ENCODE measurements around the gene PCDHGA7. TPM values are rescaled to one million over a fixed set of nuclear protein-coding genes. Genes with fewer than 3 reads are reported as not detected.

The PCDHGA7 gene
- total RNA-seq, 6 experiments from 2014 or later, result 0.37 to 0.99 (median 0.76) TPM

DNA sequence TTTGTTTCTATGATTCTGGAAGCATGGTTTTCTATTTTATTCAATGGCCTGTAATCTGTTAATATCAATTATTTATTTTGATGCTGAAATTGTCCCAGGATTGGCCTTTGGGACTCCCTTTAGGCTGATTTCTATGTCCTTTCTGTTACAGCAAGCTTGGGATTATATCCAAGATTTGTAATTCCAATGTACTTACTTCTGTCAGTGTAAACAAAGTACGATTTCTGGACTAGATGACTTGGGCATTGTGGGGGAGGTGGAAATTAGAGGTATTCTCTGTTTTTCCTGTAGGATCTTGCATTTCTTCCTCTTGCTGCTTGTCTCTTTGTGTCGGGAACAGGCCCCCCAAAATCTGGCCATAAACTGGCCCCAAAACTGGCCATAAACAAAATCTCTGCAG lies 51.5 kb downstream of the PCDHGA7 start:
- no peak for DNase-seq
- 46% methylated on average over 2 of the region's 2 CpGs for WGBS (ENCODE audit: insufficient coverage, low coverage, low lambda C conversion rate, missing lambda C conversion rate)

More for the DNA sequence above, 51.5 kb downstream of the PCDHGA7 start:
- Histone ChIP-seq H3K4me1 (no peaks in the 10 kb centered on the region), H3K27ac (no peak overlapping the region), H3K27me3 (no peaks in the 10 kb centered on the region), H3K36me3 (no peaks in the 10 kb centered on the region), H3K4me3 (no peak overlapping the region), H3K9me3 (peaks cover 0 to 7% (median 2%) of the 10 kb centered on the region in 4 donors)
- no peak for TF ChIP-seq POLR2A (IDR thresholded peaks at IDR 0.05)
- TF ChIP-seq, protein P1, sequence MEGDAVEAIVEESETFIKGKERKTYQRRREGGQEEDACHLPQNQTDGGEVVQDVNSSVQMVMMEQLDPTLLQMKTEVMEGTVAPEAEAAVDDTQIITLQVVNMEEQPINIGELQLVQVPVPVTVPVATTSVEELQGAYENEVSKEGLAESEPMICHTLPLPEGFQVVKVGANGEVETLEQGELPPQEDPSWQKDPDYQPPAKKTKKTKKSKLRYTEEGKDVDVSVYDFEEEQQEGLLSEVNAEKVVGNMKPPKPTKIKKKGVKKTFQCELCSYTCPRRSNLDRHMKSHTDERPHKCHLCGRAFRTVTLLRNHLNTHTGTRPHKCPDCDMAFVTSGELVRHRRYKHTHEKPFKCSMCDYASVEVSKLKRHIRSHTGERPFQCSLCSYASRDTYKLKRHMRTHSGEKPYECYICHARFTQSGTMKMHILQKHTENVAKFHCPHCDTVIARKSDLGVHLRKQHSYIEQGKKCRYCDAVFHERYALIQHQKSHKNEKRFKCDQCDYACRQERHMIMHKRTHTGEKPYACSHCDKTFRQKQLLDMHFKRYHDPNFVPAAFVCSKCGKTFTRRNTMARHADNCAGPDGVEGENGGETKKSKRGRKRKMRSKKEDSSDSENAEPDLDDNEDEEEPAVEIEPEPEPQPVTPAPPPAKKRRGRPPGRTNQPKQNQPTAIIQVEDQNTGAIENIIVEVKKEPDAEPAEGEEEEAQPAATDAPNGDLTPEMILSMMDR (IDR thresholded peaks at IDR 0.05), result no peak
- intact Hi-C loops (cut with DNase I), result no loop called here
- ATAC-seq, result no peak

Other genes with a start within 250 kb of the PCDHGA7 start
- 1 to 10 TPM in 1 of 6 experiments, under 1 TPM in 5; 0.18 to 1.2 (median 0.45) TPM for gene PCDHB5, start 247.5 kb upstream of the PCDHGA7 start, total RNA-seq
- under 1 TPM in 4 of 6 experiments, not detected in 2; 0.06 to 0.16 (median 0.12) TPM for gene PCDHB6, start 232.7 kb upstream of the PCDHGA7 start, total RNA-seq
- gene PCDHB7, start 210.1 kb upstream of the PCDHGA7 start, total RNA-seq, result under 1 TPM; 0.07 to 0.31 (median 0.13) TPM
- gene PCDHB8, start 205.0 kb upstream of the PCDHGA7 start, total RNA-seq, result under 1 TPM in 4 of 6 experiments, not detected in 2; 0.12 to 0.49 (median 0.19) TPM
- under 1 TPM; 0.17 to 0.51 (median 0.34) TPM for gene PCDHB16, start 200.4 kb upstream of the PCDHGA7 start, total RNA-seq
- under 1 TPM in 5 of 6 experiments, not detected in 1; 0.07 to 0.51 (median 0.21) TPM for gene PCDHB9, start 195.6 kb upstream of the PCDHGA7 start, total RNA-seq
- under 1 TPM in 5 of 6 experiments, not detected in 1; 0.09 to 0.23 (median 0.12) TPM for gene PCDHB10, start 190.4 kb upstream of the PCDHGA7 start, total RNA-seq
- under 1 TPM in 5 of 6 experiments, not detected in 1; 0.06 to 0.44 (median 0.19) TPM for gene PCDHB11, start 183.1 kb upstream of the PCDHGA7 start, total RNA-seq
- 1 to 10 TPM in 1 of 6 experiments, under 1 TPM in 4, not detected in 1; 0.27 to 1.1 (median 0.33) TPM for gene PCDHB12, start 174.0 kb upstream of the PCDHGA7 start, total RNA-seq
- under 1 TPM; 0.25 to 1.00 (median 0.49) TPM for gene PCDHB13, start 168.8 kb upstream of the PCDHGA7 start, total RNA-seq
- gene PCDHB14, start 159.4 kb upstream of the PCDHGA7 start, total RNA-seq, result 1 to 10 TPM in 1 of 6 experiments, under 1 TPM in 5; 0.44 to 1.0 (median 0.86) TPM
- gene PCDHB15, start 137.3 kb upstream of the PCDHGA7 start, total RNA-seq, result under 1 TPM; 0.37 to 0.83 (median 0.63) TPM
- gene SLC25A2, start 78.7 kb upstream of the PCDHGA7 start, total RNA-seq, result under 1 TPM in 1 of 6 experiments, not detected in 5; 0.31 TPM
- 10 to 100 TPM; 17.7 to 37.9 (median 22.3) TPM for gene TAF7, start 62.0 kb upstream of the PCDHGA7 start, total RNA-seq
- gene PCDHGA1, start 52.2 kb upstream of the PCDHGA7 start, total RNA-seq, result under 1 TPM in 5 of 6 experiments, not detected in 1; 0.04 to 0.18 (median 0.12) TPM
- under 1 TPM; 0.49 to 0.88 (median 0.57) TPM for gene PCDHGA2, start 44.0 kb upstream of the PCDHGA7 start, total RNA-seq
- 1 to 10 TPM in 2 of 6 experiments, under 1 TPM in 4; 0.51 to 1.8 (median 0.76) TPM for gene PCDHGA3, start 38.9 kb upstream of the PCDHGA7 start, total RNA-seq
- gene PCDHGB1, start 32.6 kb upstream of the PCDHGA7 start, total RNA-seq, result 1 to 10 TPM in 1 of 6 experiments, under 1 TPM in 5; 0.37 to 1.2 (median 0.52) TPM
- gene PCDHGA4, start 27.7 kb upstream of the PCDHGA7 start, total RNA-seq, result 1 to 10 TPM in 2 of 6 experiments, under 1 TPM in 4; 0.39 to 1.8 (median 0.73) TPM
- gene PCDHGB2, start 22.7 kb upstream of the PCDHGA7 start, total RNA-seq, result 1 to 10 TPM in 5 of 6 experiments, under 1 TPM in 1; 0.51 to 2.8 (median 1.4) TPM
- 1 to 10 TPM in 1 of 6 experiments, under 1 TPM in 5; 0.32 to 1.2 (median 0.57) TPM for gene PCDHGA5, start 18.6 kb upstream of the PCDHGA7 start, total RNA-seq
- 1 to 10 TPM in 3 of 6 experiments, under 1 TPM in 3; 0.56 to 1.8 (median 1.2) TPM for gene PCDHGB3, start 12.5 kb upstream of the PCDHGA7 start, total RNA-seq
- gene PCDHGA6, start 8.9 kb upstream of the PCDHGA7 start, total RNA-seq, result 1 to 10 TPM in 3 of 6 experiments, under 1 TPM in 3; 0.56 to 1.3 (median 0.89) TPM
- 1 to 10 TPM; 1.6 to 5.5 (median 2.4) TPM for gene PCDHGB4, start 5.0 kb downstream of the PCDHGA7 start, total RNA-seq
- gene PCDHGA8, start 9.9 kb downstream of the PCDHGA7 start, total RNA-seq, result under 1 TPM; 0.27 to 0.88 (median 0.50) TPM
- gene PCDHGB5, start 15.2 kb downstream of the PCDHGA7 start, total RNA-seq, result 1 to 10 TPM; 3.0 to 6.8 (median 4.0) TPM
- 1 to 10 TPM; 1.0 to 2.5 (median 1.3) TPM for gene PCDHGA9, start 20.0 kb downstream of the PCDHGA7 start, total RNA-seq
- gene PCDHGB6, start 25.3 kb downstream of the PCDHGA7 start, total RNA-seq, result 1 to 10 TPM; 1.9 to 5.0 (median 2.9) TPM
- gene PCDHGA10, start 30.2 kb downstream of the PCDHGA7 start, total RNA-seq, result 1 to 10 TPM; 1.5 to 4.6 (median 2.8) TPM
- 1 to 10 TPM; 1.2 to 3.7 (median 2.7) TPM for gene PCDHGB7, start 34.9 kb downstream of the PCDHGA7 start, total RNA-seq
- 1 to 10 TPM in 3 of 6 experiments, under 1 TPM in 3; 0.81 to 1.7 (median 1.1) TPM for gene PCDHGA11, start 38.3 kb downstream of the PCDHGA7 start, total RNA-seq
- 1 to 10 TPM in 4 of 6 experiments, under 1 TPM in 2; 0.73 to 1.6 (median 1.3) TPM for gene PCDHGA12, start 47.8 kb downstream of the PCDHGA7 start, total RNA-seq
- 10 to 100 TPM in 1 of 6 experiments, 1 to 10 TPM in 5; 6.1 to 10.6 (median 7.6) TPM for gene PCDHGC3, start 93.2 kb downstream of the PCDHGA7 start, total RNA-seq
- 10 to 100 TPM in 1 of 6 experiments, under 1 TPM in 5; 0.20 to 10.7 (median 0.34) TPM for gene PCDHGC4, start 102.3 kb downstream of the PCDHGA7 start, total RNA-seq
- gene PCDHGC5, start 106.3 kb downstream of the PCDHGA7 start, total RNA-seq, result under 1 TPM; 0.24 to 0.37 (median 0.32) TPM
- 100 to 1,000 TPM in 4 of 6 experiments, 10 to 100 TPM in 2; 93.7 to 114 (median 107) TPM for gene DIAPH1, start 236.3 kb downstream of the PCDHGA7 start, total RNA-seq

Measured in right lobe of liver (tissue), 6 donors.